Activated CD4-positive, alpha-beta memory T cell treated with anti-CD3 and anti-CD28 coated beads, Interleukin-2, amount 10 ng/mL, durations not matched to agents 7 days and 5 days (primary cell): ENCODE data around the gene GPHB5. TPM values are rescaled to one million over a fixed set of nuclear protein-coding genes. Genes with fewer than 3 reads are reported as not detected.

Source experiments
- CTCF ChIA-PET: fragments of 350-600 bp; sonication (Branson Sonifier 250); formaldehyde crosslinking; loops from one replicate; lab custom pipeline; 2021; ENCODE audit warnings: antibody characterized with exemption, inconsistent platforms; lab: Charles Lee
- POLR2A ChIA-PET: fragments of 350-600 bp; sonication (Branson Sonifier 250); formaldehyde crosslinking; loops from one replicate; lab custom pipeline; 2021; ENCODE audit warnings: antibody characterized with exemption; lab: Charles Lee
- DNase-seq: peaks from one replicate; pipeline ENCODE4 v3.0.0-alpha.2; 2020
- H3K27ac Mint-ChIP-seq: one replicate; pipeline ENCODE4 v1.8.0; 2021; ENCODE audit warnings: mild to moderate bottlenecking, mixed read lengths
- H3K27me3 Mint-ChIP-seq: one replicate; pipeline ENCODE4 v1.8.0; 2021; ENCODE audit warnings: mixed read lengths
- H3K36me3 Mint-ChIP-seq: one replicate; pipeline ENCODE4 v1.8.0; 2021; ENCODE audit warnings: low read depth, mixed read lengths
- H3K4me1 Mint-ChIP-seq: one replicate; pipeline ENCODE4 v1.8.0; 2021; ENCODE audit warnings: mixed read lengths
- H3K4me3 Mint-ChIP-seq: one replicate; pipeline ENCODE4 v1.8.0; 2021; ENCODE audit warnings: mild to moderate bottlenecking, mixed read lengths
- H3K9me3 Mint-ChIP-seq: one replicate; pipeline ENCODE4 v1.8.0; 2021; ENCODE audit warnings: mixed read lengths
- total RNA-seq, 2 experiments: library from RNA; stranded (reverse); gene quantifications; one replicate each; pipeline ENCODE4 v1.2.3, GENCODE V29; 2021

The GPHB5 gene
- total RNA-seq = not detected

GRCh38 chr14:63318835-63319234 lies at the start of gene GPHB5:
Gene GPHB5 (minus strand): TSS chr14:63318935. CDS start chr14:63317849, 1,086 bp downstream.
- ChIA-PET CTCF (no interaction called here), POLR2A (no interaction called here)
- DNase-seq = no peak
- Mint-ChIP-seq H3K27me3 (peaks cover 26% of the 10 kb centered on the region), H3K9me3 (no peaks in the 10 kb centered on the region), H3K4me1 (no peaks in the 10 kb centered on the region), H3K27ac (no peak within 1 kb of the TSS), H3K36me3 (no peaks in the 10 kb centered on the region), H3K4me3 (no peak within 1 kb of the TSS)

- H3K9me3 Mint-ChIP-seq = no peaks in the 10 kb centered on the region
- H3K27ac Mint-ChIP-seq = no peak overlapping the region
- peaks cover 8% of the 10 kb centered on the region for H3K36me3 Mint-ChIP-seq
- DNase-seq = no peak
- H3K4me1 Mint-ChIP-seq = peaks cover 11% of the 10 kb centered on the region
- peaks cover 4% of the 10 kb centered on the region for H3K27me3 Mint-ChIP-seq
- no peak overlapping the region for H3K4me3 Mint-ChIP-seq
- CTCF ChIA-PET = no interaction called here
- POLR2A ChIA-PET = no interaction called here
These were observed 49.1 kb upstream of the GPHB5 start for GRCh38 chr14:63367742-63368364.

- H3K4me3 Mint-ChIP-seq = no peak overlapping the region
- no peaks in the 10 kb centered on the region for H3K36me3 Mint-ChIP-seq
- ChIA-PET POLR2A (no interaction called here), CTCF (no interaction called here)
- no peaks in the 10 kb centered on the region for H3K4me1 Mint-ChIP-seq
- DNase-seq = no peak
- no peak overlapping the region for H3K27ac Mint-ChIP-seq
- peaks cover 15% of the 10 kb centered on the region for H3K27me3 Mint-ChIP-seq
- H3K9me3 Mint-ChIP-seq = no peaks in the 10 kb centered on the region
These were observed 43.7 kb upstream of the GPHB5 start for GRCh38 chr14:63362389-63362819.

- DNase-seq = no peak
- peaks cover 15% of the 10 kb centered on the region for H3K27me3 Mint-ChIP-seq
- no peaks in the 10 kb centered on the region for H3K4me1 Mint-ChIP-seq
- CTCF ChIA-PET = no interaction called here
- H3K4me3 Mint-ChIP-seq = no peak overlapping the region
- H3K9me3 Mint-ChIP-seq = no peaks in the 10 kb centered on the region
- H3K27ac Mint-ChIP-seq = no peak overlapping the region
- POLR2A ChIA-PET = no interaction called here
- no peaks in the 10 kb centered on the region for H3K36me3 Mint-ChIP-seq
These were observed 43.1 kb upstream of the GPHB5 start for GRCh38 chr14:63361790-63362189.

- no peak overlapping the region for H3K4me3 Mint-ChIP-seq
- ChIA-PET POLR2A (no interaction called here), CTCF (no interaction called here)
- H3K9me3 Mint-ChIP-seq = no peaks in the 10 kb centered on the region
- no peaks in the 10 kb centered on the region for H3K36me3 Mint-ChIP-seq
- no peaks in the 10 kb centered on the region for H3K4me1 Mint-ChIP-seq
- DNase-seq = no peak
- H3K27ac Mint-ChIP-seq = no peak overlapping the region
- peaks cover 17% of the 10 kb centered on the region for H3K27me3 Mint-ChIP-seq
These were observed 39.1 kb upstream of the GPHB5 start for GRCh38 chr14:63357841-63358240.

- POLR2A ChIA-PET = no interaction called here
- CTCF ChIA-PET = no interaction called here
- no peak for DNase-seq
- H3K9me3 Mint-ChIP-seq = no peaks in the 10 kb centered on the region
- no peaks in the 10 kb centered on the region for H3K36me3 Mint-ChIP-seq
- H3K4me3 Mint-ChIP-seq = no peak overlapping the region
- H3K4me1 Mint-ChIP-seq = no peaks in the 10 kb centered on the region
- H3K27me3 Mint-ChIP-seq = peaks cover 33% of the 10 kb centered on the region
- H3K27ac Mint-ChIP-seq = no peak overlapping the region
These were observed 27.1 kb upstream of the GPHB5 start for GRCh38 chr14:63345826-63346225.

GRCh38 chr14:63344336-63344735 lies 25.6 kb upstream of the GPHB5 start:
- POLR2A ChIA-PET = no interaction called here
- no peaks in the 10 kb centered on the region for H3K9me3 Mint-ChIP-seq
- peaks cover 38% of the 10 kb centered on the region for H3K27me3 Mint-ChIP-seq
- DNase-seq = no peak
- CTCF ChIA-PET = no interaction called here
- H3K27ac Mint-ChIP-seq = no peak overlapping the region
- no peaks in the 10 kb centered on the region for H3K36me3 Mint-ChIP-seq
- H3K4me3 Mint-ChIP-seq = no peak overlapping the region
- H3K4me1 Mint-ChIP-seq = no peaks in the 10 kb centered on the region

- DNase-seq = no peak
- no peaks in the 10 kb centered on the region for H3K36me3 Mint-ChIP-seq
- POLR2A ChIA-PET = no interaction called here
- no peaks in the 10 kb centered on the region for H3K4me1 Mint-ChIP-seq
- no peaks in the 10 kb centered on the region for H3K9me3 Mint-ChIP-seq
- H3K27me3 Mint-ChIP-seq = peaks cover 38% of the 10 kb centered on the region
- no peak overlapping the region for H3K4me3 Mint-ChIP-seq
- CTCF ChIA-PET = no interaction called here
- H3K27ac Mint-ChIP-seq = no peak overlapping the region
These were observed 25.1 kb upstream of the GPHB5 start for GRCh38 chr14:63343878-63344277.

GRCh38 chr14:63342371-63342770 lies 23.6 kb upstream of the GPHB5 start:
- H3K27ac Mint-ChIP-seq = no peak overlapping the region
- no peaks in the 10 kb centered on the region for H3K36me3 Mint-ChIP-seq
- ChIA-PET CTCF (no interaction called here), POLR2A (no interaction called here)
- H3K4me1 Mint-ChIP-seq = no peaks in the 10 kb centered on the region
- H3K4me3 Mint-ChIP-seq = no peak overlapping the region
- no peak for DNase-seq
- H3K27me3 Mint-ChIP-seq = peaks cover 32% of the 10 kb centered on the region
- no peaks in the 10 kb centered on the region for H3K9me3 Mint-ChIP-seq

GRCh38 chr14:63328787-63329737 lies 10.3 kb upstream of the GPHB5 start:
- Mint-ChIP-seq H3K27ac (no peak overlapping the region), H3K27me3 (peaks cover 12% of the 10 kb centered on the region), H3K36me3 (no peaks in the 10 kb centered on the region), H3K4me3 (no peak overlapping the region), H3K4me1 (no peaks in the 10 kb centered on the region), H3K9me3 (no peaks in the 10 kb centered on the region)
- DNase-seq = no peak
- CTCF ChIA-PET = no interaction called here
- POLR2A ChIA-PET = no interaction called here

- DNase-seq = no peak
- Mint-ChIP-seq H3K4me1 (no peaks in the 10 kb centered on the region), H3K27me3 (peaks cover 17% of the 10 kb centered on the region), H3K36me3 (no peaks in the 10 kb centered on the region), H3K9me3 (no peaks in the 10 kb centered on the region), H3K4me3 (no peak overlapping the region), H3K27ac (no peak overlapping the region)
- ChIA-PET POLR2A (no interaction called here), CTCF (no interaction called here)
These were observed 8.1 kb upstream of the GPHB5 start for GRCh38 chr14:63326840-63327239.

GRCh38 chr14:63322897-63323573 lies 4.3 kb upstream of the GPHB5 start:
- DNase-seq = no peak
- Mint-ChIP-seq H3K4me1 (no peaks in the 10 kb centered on the region), H3K27ac (no peak overlapping the region), H3K36me3 (no peaks in the 10 kb centered on the region), H3K9me3 (no peaks in the 10 kb centered on the region), H3K4me3 (no peak overlapping the region), H3K27me3 (peaks cover 16% of the 10 kb centered on the region)
- ChIA-PET POLR2A (no interaction called here), CTCF (interaction anchor here (0.6 to 0.7 kb wide), 2 partner anchors 17 to 120 kb away, joined by 3 read pairs; no protein-coding TSS in a partner anchor)

GRCh38 chr14:63322472-63322871 lies 3.7 kb upstream of the GPHB5 start:
- H3K4me3 Mint-ChIP-seq = no peak overlapping the region
- H3K27ac Mint-ChIP-seq = no peak overlapping the region
- H3K36me3 Mint-ChIP-seq = no peaks in the 10 kb centered on the region
- ChIA-PET CTCF (no interaction called here), POLR2A (no interaction called here)
- H3K9me3 Mint-ChIP-seq = no peaks in the 10 kb centered on the region
- no peak for DNase-seq
- peaks cover 16% of the 10 kb centered on the region for H3K27me3 Mint-ChIP-seq
- H3K4me1 Mint-ChIP-seq = no peaks in the 10 kb centered on the region
